Hypothalamus (tissue), 51 donors: ENCODE results near the gene APCDD1L.

ENCODE experiments used
- DNase-seq, 51 donors: peaks; one replicate each; lab custom pipeline; 2025; lab: John Stamatoyannopoulos, UW

Gene APCDD1L

DNA sequence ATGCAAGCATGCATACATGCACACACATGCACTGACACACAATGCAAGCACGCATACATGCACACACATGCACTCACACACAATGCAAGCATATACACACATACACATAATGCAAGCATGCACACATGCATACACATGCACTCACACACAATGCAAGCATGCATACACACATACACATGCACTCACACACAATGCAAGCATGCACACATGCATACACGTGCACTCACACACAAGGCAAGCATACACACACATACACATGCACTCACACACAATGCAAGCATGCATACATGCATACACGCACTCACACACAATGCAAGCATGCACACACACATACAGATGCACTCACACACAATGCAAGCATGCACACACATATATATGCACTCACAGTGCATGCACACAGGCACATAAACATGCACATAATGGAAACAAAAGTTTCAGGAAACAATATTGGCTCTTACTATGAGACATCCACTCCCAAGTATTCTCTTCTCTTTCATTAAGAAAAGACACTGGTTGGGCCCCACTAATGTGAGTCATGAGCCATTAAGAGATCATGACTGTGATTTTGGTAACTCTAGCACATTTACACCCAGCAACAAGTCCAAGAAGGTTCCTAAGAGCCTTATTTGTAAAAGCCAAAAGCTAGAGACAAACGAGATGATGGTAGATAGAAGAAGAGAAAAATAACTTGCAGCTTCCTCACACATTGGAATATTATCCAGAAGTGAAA is 22.2 kb downstream of the APCDD1L start:
- DNase-seq, result no peak

DNA sequence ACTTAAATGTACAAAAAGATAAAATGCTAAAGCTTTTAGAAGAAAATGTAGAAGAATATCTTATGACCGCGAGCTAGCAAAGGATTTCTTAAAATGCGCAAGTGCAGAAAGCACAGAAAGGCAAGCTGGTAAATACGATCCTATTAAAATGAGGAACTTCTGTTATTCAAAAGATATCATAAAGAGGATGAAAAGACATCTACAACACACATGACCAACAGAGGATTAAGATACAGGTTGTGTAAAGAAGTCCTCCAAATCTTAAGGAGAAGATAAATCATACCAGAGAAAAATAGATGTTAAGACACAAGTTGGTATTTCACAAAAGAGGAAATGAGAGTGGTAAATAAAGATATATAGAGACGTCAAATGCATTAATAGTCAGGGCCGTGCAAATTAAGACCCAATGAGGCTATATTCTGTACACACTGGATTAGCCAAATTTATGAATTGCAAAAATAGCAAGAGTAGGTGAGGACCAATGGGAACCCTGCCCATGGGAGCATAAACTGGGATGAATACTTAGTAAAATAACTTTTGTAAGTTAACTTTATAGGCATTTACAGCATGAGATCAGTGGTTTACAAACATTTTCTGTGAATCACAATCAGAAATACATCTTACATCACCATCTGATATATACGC is 23.0 kb downstream of the APCDD1L start:
- DNase-seq, result no peak

- no peak for DNase-seq
Observed at GRCh38 chr20:58486207-58486606, 29.0 kb downstream of the APCDD1L start.

DNA sequence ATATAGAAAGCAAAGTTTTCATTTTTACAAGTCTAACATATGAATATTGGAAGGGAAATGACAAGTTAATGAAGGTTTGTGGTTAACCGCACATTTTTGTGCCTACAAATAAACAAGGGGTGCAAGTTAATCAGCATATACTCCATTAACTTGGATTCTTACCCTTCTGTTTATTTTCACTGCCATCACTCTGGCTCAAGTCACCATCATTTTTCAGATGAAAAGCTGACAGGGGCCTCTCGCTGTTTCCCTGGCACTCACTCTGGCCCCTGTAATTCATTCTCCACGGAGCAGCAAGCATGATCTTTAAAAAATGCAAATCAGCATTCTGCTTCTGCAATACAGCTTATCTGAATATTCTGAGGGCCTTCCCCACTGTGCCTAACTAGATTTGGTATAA is 29.8 kb downstream of the APCDD1L start:
- DNase-seq, result no peak

DNA sequence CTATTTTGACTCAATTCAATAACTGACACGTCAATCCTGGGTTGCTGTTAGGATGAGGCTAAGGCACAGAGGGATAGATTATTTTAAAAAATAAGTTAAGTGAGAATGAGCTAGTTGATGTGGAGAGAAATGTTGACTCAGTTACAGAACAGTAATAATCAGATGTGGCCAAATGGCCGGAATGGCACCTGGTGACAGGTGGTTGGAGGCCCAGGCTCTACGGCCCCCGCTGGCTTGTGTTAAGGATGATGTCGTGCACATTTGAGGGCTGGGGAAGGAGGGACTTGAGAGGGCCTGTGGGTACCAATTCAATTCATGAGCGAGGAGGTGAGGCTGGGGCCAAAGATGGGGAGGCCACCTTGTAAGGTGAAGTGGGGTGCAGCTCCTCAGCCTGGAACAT is 31.7 kb downstream of the APCDD1L start:
- no peak for DNase-seq

- no peak for DNase-seq
Observed at GRCh38 chr20:58483051-58483450, 32.1 kb downstream of the APCDD1L start.

DNA sequence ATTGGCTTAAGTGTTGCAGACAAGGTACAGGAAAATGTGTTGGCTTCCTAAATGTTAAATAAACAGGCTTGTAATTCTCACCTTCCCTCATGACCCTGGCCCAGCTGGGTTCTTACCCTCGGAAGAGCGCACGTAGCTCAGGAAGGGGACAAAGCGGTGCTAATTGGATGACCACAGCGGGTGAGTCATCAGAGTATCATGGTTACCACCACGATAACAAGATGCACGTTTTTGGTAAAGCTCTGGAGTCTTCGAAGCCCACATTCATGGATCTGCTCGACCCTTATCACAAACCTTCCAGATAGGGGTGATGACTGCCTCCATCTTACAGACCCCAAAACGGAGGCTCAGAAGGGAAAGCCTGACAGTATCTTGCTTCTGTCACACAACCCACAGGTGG is 32.8 kb downstream of the APCDD1L start:
- no peak for DNase-seq

DNA sequence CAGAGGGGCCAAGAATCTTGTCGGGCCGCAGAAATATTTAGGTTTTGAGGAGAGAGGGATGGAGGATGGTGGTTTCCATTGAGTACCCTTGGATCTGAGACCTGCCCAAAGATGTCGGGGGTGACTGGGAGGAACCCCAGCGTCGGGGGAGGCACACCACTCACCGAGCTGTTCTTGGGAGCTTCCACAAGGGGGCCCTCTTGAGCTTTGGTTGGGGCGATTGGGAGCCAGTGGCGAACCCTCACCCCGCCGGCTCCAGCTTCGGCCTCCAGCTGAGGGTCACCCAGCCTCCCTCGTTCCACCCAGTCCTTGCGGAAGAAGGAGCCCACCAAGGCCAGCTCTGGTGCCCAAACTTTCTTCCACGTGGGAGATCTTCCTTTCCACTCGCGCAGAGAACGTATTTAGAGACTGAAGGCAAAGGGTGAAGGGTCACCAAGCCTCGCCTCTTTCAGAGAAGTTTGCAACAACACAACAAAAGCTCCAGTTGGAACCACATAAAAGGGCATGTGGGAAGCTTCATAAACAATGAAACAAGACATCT is 33.6 kb downstream of the APCDD1L start:
- DNase-seq, result peak in 17 of 51 donors; percentile 5 to 60 (median 9)

DNA sequence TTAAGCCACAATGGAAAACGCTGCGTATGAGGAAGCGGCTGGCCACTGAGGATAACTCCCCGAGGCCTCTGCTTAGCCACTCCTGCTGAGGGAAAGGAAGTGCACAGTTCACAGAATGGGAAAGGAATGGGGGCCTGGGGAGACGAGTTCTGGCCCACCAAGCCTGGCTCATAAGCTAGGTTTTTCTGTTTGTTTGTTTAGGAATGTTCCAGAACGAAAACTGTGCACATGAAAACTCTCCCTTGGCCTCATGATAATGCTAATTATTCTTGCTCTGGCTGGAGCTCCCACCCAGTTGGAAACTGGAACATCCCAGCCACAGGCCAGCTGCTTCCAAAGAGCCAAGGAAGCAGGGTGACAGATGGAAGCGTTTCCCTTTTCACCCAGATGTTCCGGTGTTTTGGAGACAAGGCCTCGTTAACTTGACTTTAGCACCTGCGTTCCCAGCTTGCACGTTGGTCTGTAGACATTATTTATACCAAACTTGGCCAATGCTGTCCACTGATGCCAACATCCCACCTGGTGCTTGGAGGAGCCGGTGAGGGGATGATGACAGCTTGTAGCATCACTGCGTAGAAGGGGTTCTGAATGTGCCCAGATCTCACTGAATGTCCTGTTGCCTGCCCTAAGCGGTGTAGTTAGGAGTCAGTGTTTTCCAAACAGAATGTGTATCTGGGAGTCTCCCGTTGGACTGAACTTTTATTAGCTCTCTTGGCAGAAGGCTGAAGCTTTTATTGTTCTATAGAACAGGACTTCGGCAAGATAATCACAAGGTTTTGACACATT is 34.5 kb downstream of the APCDD1L start:
- no peak for DNase-seq

DNA sequence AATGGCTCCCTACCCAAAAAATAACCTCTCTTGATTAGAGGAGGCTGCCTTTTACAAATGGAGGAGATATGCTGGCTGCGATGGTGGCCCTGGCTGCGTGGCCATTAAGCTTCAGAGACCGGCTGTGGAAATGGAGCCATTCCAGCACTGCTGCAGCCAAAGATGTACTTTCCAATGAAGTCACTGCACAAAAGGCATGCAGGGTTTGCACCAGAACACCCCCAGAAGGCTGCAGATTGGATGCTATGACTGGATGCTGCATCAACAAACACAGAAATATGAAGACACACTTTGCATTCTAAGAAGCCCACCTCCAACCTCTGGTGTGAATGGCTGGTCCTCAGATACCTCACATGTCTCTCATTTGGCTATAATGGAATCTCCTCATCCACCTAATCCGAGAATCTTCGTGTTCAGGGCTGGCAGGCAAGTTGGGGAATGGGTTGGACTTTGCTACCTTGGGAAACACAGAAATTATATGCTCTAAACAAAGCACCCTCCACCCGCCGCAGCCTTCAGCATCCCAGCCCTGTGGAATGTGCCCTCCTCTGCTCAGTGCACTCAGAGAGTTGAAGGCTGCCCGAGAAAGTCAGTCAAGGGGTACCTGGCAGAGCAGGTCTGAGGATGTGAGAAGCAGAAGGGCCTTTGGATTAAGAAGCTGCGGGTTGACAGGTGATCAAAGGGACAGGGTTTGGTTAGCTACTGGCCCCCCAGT is 35.3 kb downstream of the APCDD1L start:
- no peak for DNase-seq

- DNase-seq, result no peak
Observed at GRCh38 chr20:58478141-58478805, 36.9 kb downstream of the APCDD1L start.

GRCh38 chr20:58475466-58475865 is 39.7 kb downstream of the APCDD1L start:
- no peak for DNase-seq

- no peak for DNase-seq
Observed at GRCh38 chr20:58473453-58474425, 41.5 kb downstream of the APCDD1L start.

DNA sequence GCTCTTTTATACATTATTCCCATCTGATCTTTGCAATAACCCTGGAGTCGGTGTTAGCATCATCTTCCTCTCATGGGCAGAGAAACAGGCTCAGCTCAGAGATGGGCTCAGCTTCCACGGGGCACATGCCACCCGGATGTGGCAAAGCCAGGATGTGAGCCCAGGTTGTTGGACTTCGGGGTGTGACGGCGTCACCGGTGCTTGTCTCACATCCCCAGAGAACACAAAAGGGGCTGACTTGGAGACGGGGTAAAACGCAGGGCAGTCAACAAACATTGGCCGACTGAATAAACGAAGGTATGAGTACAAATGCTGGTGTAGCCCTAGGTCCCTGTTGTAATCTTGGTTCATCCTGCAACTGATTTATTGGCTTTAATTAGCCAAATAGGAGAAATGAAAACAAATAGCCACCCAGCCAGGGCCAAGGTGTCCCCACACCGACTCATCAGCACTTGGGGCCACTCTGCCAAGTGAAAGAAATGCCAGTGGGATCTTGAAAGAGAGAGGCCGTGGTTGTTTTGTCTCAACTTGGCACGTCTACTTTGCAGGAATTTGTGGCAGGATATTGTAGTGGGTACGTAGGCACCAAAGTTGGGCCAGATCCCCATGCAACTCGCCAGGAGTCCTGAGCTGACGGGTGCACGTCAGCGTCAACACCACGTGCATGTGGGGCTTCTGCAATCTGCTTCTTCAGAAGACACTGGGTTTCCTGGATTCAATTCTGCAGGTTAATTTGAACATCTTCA is 42.8 kb downstream of the APCDD1L start:
- DNase-seq, result no peak

- no peak for DNase-seq
Observed at GRCh38 chr20:58471193-58472164, 43.7 kb downstream of the APCDD1L start.

DNA sequence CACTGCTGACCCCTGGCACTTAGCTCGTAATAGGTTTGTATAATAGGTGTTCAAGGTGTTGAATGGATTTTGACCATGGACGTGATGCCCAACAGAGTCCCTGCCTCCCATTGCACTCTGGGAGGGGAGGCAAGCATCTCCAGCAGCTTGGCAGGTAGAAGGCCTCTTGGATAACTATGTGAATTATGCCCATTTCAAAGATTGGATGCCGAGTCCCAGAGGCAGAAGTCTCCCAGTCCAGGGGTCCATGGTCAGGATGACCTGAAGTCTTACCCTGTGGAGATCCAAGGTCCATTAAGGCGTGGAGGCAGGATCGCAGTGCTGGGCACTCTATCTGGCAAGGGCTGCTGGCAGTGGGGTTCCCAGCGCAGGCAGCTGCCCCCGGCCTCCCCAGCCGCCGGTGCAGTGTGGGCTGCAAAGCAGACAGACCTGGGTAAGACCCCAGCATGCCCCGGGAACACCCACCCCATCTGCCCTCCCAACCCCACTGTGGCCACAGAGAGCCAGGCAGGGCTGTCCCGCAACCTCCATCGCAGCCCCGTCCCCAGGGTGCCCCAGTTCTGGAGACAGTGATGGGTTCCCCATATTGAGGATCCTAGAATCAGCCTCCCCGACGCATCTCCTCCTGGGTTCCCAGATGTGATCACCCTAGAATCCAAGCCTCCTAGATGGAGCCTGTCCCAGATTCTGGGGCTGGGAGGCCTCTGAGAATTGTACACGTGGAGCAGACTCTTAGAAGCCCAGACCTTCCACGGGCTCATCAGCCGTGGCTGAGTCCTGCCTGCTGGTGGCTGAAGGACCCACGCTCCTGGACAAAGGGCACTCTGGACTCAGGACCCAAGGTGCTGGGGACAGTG is 44.6 kb downstream of the APCDD1L start:
- DNase-seq, result no peak
